Measurements from ENCODE around the gene ISM2.
"Not testable (repeated sequence)": the region's sequence is repeated elsewhere in the genome, so short reads cannot be mapped to it uniquely, and the experiment has no call there.

The ISM2 gene

GRCh38 chr14:77498120-77498979 is at the start of gene ISM2:
Gene ISM2, minus strand, starts transcription at chr14:77498816. Its CDS starts 23 bp downstream, at chr14:77498793.
- DNase-seq, result no peak

- no peak for DNase-seq
These were observed 49.0 kb upstream of the ISM2 start for GRCh38 chr14:77547512-77548180.

DNA sequence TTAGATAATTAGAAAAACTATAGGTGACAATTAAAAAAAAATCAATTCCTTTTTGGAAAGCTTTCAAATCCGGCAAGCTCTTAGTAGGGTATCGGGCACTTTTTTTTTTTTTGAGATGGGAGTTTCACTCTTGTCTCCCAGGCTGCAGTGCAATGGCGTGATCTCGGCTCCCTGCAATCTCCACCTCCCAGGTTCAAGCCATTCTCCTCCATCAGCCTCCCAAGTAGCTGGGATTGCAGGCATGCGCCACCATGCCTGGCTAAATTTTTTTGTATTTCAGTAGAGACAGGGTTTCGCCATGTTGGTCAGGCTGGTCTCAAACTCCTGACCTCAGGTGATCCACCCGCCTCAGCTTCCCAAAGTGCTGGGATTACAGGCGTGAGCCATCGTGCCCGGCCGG is 46.6 kb upstream of the ISM2 start:
- not testable (repeated sequence) for DNase-seq

DNA sequence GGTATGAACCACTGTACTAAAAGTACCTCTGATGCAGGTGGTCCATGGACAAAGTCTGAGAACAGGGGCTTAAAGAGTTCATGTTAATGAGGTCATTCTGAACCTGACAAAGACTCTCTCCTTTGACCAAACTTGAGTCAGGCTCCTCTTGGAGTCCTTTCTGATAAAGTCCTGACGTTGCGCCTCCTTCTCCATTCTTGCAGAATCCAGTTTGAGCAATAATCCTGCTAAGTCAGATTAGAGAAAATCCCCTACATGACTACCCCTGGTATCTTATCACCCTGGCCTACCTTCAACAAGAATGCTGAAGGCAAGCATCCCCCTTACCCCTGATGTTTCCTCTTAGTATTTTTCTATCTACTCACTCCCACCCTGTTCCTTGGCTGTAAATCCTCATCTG is 46.0 kb upstream of the ISM2 start:
- DNase-seq, result no peak

- no peak for DNase-seq
These were observed 45.2 kb upstream of the ISM2 start for GRCh38 chr14:77543637-77544334.

GRCh38 chr14:77543240-77543551 is 44.6 kb upstream of the ISM2 start:
- no peak for DNase-seq

DNA sequence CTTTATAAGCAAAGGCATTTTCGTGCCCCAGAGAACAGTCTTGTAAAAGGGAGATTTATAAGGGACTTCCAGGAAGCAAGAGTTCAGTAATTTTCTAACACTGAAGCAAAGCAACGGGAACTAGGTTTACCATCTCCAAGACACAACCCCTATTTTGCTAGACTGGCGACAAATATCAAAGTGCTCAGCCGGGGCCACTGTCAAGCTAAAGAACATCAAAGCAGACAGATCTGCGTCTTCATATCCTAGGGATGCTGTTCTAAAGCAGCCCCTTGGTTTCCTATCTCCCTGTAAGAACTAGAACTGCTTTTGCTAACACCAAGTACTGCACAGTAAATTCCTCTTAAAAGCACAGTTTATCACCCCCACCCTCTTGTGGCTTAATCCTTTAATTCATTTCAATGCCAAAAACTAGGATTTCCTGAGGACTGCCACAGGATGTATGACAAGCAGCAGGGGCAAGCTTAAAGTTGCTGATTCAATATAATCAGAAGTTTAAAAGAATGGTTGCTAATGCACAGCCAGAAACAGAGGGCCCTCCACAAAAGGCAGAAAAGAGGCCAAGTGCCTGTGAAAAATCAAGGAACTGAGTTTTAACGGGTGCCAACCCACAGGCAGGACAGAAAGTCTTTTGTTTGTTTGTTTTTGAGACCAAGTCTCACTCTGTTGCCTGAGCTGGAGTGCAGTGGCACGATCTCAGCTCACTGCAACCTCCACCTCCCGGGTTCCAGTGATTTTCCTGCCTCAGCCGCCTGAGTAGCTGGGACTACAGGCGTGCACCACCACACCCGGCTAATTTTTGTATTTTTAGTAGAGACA is 44.0 kb upstream of the ISM2 start:
- no peak for DNase-seq

- no peak for DNase-seq
These were observed 43.3 kb upstream of the ISM2 start for GRCh38 chr14:77541905-77542304.

DNA sequence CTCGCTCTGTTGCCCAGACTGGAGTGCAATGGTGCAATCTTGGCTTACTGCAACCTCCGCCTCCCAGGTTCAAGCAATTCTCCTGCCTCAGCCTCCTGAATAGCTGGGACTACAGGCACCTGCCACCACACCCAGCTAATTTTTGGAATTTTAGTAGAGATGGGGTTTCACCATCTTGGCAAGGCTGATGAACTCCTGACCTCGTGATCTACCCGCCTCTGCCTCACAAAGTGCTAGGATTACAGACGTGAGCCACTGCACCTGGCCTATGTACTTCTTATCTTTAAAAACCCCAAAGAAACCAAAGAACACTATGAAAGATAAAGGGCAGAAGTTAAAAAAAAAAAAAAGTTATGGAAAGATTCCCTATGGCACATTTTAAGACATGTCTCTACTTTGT is 38.3 kb upstream of the ISM2 start:
- not testable (repeated sequence) for DNase-seq

DNA sequence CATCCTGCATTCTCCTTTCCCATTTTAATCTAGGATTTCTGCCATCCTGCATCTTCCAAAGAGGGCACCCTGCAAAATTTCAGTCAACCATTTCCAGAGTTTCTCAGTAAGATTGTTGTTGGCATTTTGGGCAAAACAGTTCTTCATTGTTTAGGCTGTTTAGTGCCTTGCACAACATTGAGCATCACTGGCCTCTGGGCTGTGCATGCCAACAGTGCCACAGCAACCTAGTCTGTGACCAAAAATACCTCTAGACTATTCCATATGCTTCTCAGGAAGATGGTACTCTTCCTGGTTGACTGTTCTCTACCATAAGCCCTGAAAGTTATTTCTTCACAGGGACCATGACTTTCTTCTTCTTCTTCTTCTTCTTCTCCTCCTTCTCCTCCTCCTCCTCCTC is 32.5 kb upstream of the ISM2 start:
- DNase-seq, result no peak

DNA sequence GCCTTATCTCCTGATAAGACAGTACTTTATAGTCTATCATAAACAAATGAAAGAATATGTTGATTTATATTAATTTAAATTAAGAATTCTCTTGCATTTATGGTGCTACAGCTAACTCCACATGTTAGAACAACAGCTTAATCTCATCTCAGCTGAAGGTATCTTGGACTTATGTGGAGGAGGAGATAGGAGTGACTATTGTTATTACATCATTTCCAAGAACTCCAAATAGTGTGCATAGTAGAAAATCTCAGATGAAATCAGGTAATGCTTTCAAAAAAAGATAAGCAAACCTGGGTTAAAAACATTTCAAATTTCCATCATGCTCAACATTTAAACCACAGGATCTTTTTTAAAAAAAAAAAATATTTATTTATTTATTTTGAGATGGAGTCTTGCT is 31.3 kb upstream of the ISM2 start:
- no peak for DNase-seq

- DNase-seq, result no peak
These were observed 30.6 kb upstream of the ISM2 start for GRCh38 chr14:77529213-77529612.

DNA sequence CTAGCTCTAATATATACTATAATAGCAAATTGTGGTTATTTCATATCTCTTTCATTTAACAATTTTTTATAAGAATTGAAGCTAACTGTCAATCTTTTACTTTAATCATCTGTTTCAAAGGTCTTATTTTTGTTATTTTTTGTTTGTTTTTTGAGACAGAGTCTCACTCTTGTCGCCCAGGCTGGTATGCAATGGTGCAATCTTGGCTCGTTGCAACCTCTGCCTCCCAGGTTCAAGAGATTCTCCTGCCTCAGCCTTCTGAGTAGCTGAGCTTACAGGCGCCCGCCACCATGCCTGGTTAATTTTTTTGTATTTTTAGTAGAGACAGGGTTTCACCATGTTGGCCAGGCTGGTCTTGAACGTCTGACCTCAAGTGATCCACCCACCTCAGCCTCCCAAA is 30.1 kb upstream of the ISM2 start:
- not testable (repeated sequence) for DNase-seq

- no peak for DNase-seq
These were observed 27.6 kb upstream of the ISM2 start for GRCh38 chr14:77526266-77526665.

DNA sequence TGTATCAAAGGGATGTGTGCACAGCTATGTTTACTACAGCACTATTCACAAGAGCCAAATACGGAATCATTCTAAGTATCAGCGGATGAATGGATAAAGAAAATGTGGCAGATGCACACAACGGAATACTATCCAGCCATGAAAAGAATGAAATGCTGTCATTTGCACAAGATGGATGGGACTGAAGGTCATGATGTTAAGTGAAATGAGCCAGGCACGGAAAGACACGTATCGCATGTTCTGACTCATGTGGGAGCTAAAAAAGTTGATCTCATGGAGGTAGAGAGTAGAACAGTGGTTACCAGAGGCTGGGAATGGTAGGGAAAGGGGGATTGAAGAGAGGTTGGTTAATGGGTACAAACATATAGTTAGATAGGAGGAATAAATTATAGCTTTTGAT is 25.9 kb upstream of the ISM2 start:
- no peak for DNase-seq

GRCh38 chr14:77523109-77523508 is 24.5 kb upstream of the ISM2 start:
- no peak for DNase-seq

DNA sequence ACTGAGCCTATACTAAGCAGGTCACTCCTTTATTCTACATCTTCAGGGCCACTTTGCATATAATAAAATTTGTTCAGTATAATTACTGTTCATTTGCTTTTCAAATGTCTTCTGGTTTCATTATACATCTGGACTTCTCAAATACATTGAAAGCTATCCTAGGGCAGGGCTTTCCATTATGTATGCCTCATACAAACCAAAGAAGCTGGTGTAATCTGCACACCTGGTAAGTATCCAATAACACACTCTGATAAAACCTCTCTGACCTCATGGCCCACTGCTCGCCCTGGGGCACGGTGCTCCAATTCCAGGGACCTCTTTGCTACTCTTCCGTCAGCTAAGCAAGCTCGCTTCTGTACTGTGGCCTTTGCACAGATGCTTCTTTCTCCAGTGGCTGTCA is 21.9 kb upstream of the ISM2 start:
- no peak for DNase-seq

DNA sequence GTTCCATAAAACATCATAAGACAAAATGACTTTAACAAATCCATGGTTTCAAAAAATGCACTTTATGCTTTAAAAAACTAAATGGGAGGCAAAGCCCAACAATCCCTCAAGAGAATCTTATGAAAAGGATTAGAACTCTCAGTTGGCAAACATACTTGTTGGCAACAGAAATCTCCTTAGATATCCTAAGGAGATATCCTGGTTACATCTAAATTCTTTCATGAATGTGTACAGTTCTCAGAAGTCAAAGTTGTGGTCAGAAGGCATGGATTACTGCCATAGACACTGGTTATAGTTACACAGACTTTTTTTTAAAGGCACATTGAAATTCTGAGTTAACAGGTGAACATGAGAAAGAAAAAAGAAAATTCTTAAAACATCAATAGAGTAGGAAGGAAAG is 17.5 kb upstream of the ISM2 start:
- DNase-seq, result no peak

GRCh38 chr14:77511486-77512162 is 13.0 kb upstream of the ISM2 start:
- no peak for DNase-seq

GRCh38 chr14:77509366-77509765 is 10.8 kb upstream of the ISM2 start:
- DNase-seq, result no peak

GRCh38 chr14:77508876-77509275 is 10.3 kb upstream of the ISM2 start:
- no peak for DNase-seq

DNA sequence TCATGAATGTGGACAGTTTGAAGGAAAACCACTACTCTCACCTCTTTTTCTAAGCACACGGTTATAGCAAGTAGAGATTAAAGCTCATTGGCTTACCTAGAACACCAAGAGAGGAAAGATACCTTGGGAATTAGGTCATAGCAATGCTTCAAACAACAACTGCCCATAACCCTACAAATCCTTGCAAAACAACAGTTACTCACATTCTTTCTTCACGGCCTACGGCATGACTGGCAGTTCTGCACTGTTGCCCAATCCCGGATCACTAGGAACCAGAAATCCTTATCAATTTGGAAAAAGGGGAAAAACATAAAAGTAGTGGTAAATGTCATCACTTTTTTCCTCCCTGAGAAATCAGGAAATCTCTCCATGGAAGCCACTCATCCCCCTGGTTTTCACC is 9.6 kb upstream of the ISM2 start:
- DNase-seq, result no peak

GRCh38 chr14:77507762-77508161 is 9.1 kb upstream of the ISM2 start:
- DNase-seq, result no peak

Data from SW 1271 (cell line).